Activated CD4-positive, CD25-positive, alpha-beta regulatory T cell treated with anti-CD3 and anti-CD28 coated beads, Interleukin-2, amount 50 U/mL, for 72 hours (primary cell): ENCODE data around the gene MB21D2.
A peak's percentile ranks its signal among the peaks of the same experiment; 100 is the strongest.
"Not testable (repeated sequence)": the region's sequence is repeated elsewhere in the genome, so short reads cannot be mapped to it uniquely, and the experiment has no call there.

Experiments
- DNase-seq: peaks from one replicate; pipeline ENCODE4 v3.0.0; 2021

MB21D2 gene

DNA sequence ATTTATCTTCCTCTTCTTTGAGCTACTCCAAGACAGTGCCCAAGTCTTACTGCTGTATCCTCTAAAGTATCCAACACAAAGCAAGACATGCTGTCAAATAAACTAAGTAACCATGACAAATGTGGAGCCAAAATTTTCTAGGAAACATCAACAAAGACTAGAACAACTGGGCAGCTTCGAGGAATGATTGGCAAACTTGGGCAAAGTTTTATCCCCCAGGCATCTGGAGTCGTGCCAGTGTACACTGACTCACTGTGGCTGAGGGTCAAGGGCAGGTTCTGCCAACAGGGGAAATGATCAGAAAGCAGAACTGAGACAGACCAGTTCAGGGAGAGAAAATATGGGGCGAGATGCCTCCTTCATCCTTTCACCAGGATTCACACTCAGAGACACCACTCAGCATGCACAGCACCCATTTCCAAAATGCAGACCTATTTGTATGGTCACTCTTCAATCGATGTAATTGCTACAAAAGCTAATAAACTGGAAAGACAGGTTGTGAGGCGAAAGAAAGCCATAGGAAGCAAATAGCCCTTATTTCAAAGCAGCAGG is 65.8 kb downstream of the MB21D2 start:
- no peak for DNase-seq

- peak; percentile 49 for DNase-seq
Measured at GRCh38 chr3:192850451-192850981, 67.1 kb downstream of the MB21D2 start.

- not testable (repeated sequence) for DNase-seq
Measured at GRCh38 chr3:192849821-192850220, 67.8 kb downstream of the MB21D2 start.

- no peak for DNase-seq
Measured at GRCh38 chr3:192848371-192849233, 69.1 kb downstream of the MB21D2 start.

- no peak for DNase-seq
Measured at GRCh38 chr3:192847941-192848340, 69.7 kb downstream of the MB21D2 start.

- DNase-seq: no peak
Measured at GRCh38 chr3:192845526-192845855, 72.2 kb downstream of the MB21D2 start.

- no peak for DNase-seq
Measured at GRCh38 chr3:192844836-192845525, 72.7 kb downstream of the MB21D2 start.

DNA sequence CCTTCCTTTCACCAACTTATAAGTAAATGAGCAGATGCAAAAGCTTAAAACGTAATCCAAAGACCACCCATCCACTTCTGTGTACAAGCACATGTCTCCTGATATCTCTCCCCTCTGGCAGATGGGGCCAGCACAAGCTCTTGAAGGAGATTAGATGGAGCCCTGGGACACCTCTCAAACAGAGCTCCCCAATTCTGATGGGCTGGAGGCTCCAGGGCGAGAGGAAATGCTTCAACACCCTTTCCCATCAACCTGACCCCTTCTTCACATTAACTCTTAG is 73.2 kb downstream of the MB21D2 start:
- no peak for DNase-seq

DNA sequence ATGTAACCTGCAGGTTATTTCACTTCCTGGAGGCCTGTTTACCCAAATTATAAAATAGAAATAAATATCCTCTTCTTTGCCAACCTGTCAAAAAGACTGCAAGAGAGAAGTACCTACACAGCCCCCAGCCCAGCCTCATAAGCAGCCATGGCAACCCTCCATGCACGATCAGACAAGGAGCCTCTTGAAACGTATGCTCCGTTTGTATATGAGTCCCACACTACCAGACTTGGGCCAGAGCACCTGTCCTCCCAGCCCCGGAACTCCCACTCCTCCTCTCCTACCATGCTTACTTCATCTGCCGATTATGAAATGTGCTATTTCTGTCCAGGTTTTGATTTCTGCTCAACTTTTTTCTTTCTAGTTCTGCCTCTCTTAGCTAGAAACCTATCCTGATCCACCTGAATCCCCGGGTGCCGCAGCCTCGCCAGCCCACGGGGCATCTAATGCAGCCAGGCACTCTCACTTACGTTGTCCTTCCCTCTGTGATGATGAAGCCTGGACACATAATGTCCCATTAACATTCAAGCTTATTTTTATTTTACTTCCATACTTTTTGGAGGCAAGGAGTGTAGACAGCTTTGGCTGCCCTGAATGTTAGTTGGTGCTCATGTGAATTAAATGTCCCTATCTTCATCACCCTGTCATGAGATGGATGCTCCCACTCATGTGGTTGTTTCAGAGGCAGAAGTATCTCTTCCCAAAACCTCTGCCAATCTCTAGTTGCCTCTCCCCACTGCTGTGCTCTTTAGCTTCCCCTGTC is 73.8 kb downstream of the MB21D2 start:
- no peak for DNase-seq

DNA sequence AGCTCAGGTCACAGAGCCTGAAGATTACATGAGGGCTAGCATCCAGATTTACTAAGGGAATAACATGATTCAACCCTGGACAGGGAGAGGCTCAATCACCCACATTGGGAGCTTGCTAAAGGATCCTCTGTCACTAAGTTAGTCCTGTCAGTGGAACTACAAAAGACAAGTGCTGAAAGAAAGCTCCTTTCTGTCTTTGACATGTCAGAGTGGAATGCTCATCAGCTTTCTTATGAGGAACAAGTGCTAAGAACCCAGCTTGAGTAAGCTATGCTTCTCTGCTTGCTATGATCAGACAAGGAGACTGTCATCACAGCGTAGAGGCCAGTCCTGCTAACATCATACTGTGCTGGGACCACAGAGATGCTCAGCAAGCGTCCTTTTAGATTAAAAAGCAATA is 74.5 kb downstream of the MB21D2 start:
- no peak for DNase-seq

DNA sequence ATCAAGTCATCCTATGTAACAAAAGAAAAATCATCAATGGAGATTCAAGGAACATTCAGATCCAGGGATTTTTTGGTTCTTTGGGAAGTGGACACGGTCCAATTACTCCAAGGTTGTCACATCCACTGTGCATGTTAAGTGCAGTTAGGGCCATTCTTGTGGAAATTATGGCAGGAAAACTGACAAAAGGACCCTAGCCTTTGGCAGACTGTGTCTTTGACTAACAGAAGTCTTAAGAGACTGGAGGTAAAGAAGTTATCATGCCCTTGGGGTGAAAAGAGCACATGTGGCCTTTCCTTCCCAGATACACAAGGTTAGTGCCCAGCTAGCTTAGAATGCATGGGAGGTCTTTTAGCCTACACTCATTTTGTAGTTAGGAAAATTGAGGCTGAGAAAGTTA is 74.9 kb downstream of the MB21D2 start:
- DNase-seq: no peak

GRCh38 chr3:192842138-192842537 is 75.5 kb downstream of the MB21D2 start:
- no peak for DNase-seq

DNA sequence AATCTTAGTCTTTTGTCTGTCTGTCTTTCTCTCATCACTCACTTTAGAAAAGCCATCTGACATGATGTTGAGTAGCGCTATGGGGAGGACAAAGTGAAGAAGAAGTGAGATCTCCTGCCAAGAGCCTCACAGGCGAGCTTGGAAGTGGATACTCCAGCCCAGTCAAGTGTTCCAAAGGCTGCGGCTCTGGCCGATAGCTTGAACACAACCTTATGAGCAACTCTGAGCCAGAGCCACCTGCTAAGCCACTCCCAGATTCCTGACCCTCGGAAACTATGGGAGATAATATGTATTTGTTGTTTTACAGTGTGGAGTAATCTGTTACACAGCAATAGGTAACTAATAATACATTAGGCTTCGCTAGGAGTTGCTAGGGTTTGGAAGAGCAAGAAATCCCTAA is 76.2 kb downstream of the MB21D2 start:
- DNase-seq: no peak

DNA sequence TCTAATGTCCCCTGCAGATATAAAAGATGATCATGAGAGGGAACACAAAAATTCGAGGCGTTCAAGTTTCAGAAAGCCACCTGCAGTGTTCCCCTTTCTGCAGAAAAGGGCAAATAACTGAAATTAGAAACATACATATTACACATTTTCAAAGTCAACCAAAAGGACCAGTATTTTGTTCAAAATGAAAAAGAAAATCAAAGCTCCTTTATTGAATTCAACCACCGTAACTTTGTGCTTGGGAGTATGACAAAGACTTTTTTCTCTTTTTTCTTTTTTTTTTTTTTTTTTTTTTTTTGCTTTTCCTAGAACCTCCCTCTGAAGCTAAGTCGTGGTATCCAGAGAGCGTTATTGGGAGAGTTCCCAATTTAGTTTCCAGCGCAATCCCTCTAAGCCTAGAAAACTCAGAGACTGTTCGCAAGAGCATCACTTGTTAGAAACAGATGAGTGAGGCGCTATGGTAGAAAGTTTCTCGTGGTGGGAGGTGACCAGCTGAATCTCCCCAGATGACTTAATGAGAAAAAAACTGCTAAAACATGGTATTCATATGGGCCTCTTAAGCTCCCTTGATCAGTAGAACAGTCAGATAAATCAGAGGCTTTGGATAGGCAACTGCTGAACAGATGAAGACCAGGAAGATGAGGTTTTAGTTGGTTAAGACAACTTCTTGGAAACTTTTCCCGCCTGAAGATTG is 77.4 kb downstream of the MB21D2 start:
- DNase-seq: no peak

- DNase-seq: no peak
Measured at GRCh38 chr3:192835818-192836815, 81.5 kb downstream of the MB21D2 start.

- DNase-seq: no peak
Measured at GRCh38 chr3:192834428-192834827, 83.2 kb downstream of the MB21D2 start.

DNA sequence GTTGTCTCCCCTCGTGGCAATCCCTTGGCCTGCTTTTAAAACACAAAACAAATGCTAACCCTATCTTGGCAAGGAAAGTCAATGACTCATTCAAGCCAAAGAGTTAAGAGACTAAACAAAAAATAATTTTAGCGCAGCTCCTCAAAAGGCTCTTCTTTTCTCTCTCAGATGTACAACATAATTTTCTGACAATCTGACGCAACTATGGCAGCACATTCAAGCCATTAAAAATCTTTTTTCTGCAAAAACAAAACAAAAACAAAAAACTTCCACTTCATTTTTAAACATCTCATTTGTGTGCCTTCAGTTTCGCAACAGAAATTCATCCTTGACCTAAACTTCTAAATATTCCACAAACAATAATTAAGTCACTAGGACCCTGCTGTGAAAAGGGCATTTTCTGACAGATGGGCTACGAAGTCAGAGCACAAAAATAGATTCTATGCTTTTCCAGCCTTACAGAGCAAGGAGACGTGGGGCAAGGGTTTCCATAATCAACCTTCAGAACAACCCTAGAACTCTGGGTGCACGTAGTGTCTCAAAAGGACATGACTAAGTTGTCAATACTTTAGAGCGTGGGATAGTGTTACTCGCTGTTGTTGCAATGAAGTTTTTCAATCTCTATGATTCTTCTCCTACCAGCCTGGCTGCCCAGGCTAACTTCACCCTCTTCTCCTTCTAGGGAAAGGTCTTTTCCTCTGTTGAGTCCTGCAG is 84.3 kb downstream of the MB21D2 start:
- no peak for DNase-seq

GRCh38 chr3:192831801-192832347 is 85.8 kb downstream of the MB21D2 start:
- DNase-seq: no peak

DNA sequence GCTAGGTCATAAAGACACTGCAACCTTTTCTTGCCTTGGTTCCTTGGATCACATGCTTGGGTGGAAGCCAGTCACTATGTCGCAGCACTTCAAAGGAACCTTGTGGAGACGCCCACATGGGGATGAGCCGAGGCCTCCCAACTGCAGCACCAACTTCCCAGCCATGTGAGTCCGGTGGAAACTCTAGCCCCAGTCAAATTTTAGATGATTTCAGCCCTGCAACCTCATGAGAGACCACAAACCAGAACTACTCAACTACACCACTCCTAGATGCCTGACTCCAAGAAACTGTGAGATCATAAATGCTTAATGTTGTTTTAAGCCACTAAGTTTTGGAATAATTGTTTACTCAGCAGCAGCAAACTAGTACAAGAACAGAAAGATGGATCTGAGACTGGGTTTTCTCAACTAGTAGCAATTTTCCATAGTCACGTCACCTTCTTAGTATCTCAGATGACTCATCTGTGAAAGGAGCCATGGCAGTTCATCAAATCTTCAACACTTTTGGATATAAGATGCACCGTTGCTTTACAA is 86.5 kb downstream of the MB21D2 start:
- DNase-seq: no peak
